Spleen (tissue), 13 donors: ENCODE measurements around the gene SYCE3. TPM values are rescaled to one million over a fixed set of nuclear protein-coding genes. Genes with fewer than 3 reads are reported as not detected.

ENCODE experiments used
- DNase-seq: peaks from one replicate; pipeline ENCODE4 v3.0.0-alpha.2; 2020
- H3K27ac ChIP-seq, 8 donors: fragments of 200-600 bp; sonication (generic) in 7 of 8; 1 replicate in 4 of 8; 2 replicates in 4 of 8; pipeline versions ENCODE4 v1.5.0 to v1.8.0; 2016 to 2021; ENCODE audit warnings: inconsistent platforms in 4 of 8, mild to moderate bottlenecking in 4 of 8, moderate library complexity in 1 of 8
- H3K27me3 ChIP-seq, 7 donors: fragments of 200-600 bp; sonication (generic) in 6 of 7; replicated peaks in 1 of 7; 1 replicate in 4 of 7; 2 replicates in 3 of 7; pipeline versions ENCODE4 v1.5.0 to v1.8.0; 2016 to 2021; ENCODE audit warnings: inconsistent platforms in 3 of 7, mild to moderate bottlenecking in 1 of 7
- H3K36me3 ChIP-seq, 6 donors: fragments of 200-600 bp; sonication (generic) in 5 of 6; 1 replicate in 4 of 6; 2 replicates in 2 of 6; pipeline versions ENCODE4 v1.5.0 to v1.8.0; 2016 to 2021; ENCODE audit warnings: inconsistent platforms in 2 of 6
- H3K4me1 ChIP-seq, 6 donors: fragments of 200-600 bp; sonication (generic) in 5 of 6; 1 replicate in 3 of 6; 2 replicates in 3 of 6; pipeline versions ENCODE4 v1.5.0 to v1.8.0; 2016 to 2021; ENCODE audit warnings: inconsistent platforms in 3 of 6
- H3K4me3 ChIP-seq, 8 donors: fragments of 200-600 bp; sonication (generic) in 7 of 8; 1 replicate in 4 of 8; 2 replicates in 4 of 8; pipeline versions ENCODE4 v1.5.0 to v1.8.0; 2016 to 2021; ENCODE audit warnings: inconsistent platforms in 4 of 8, mild to moderate bottlenecking in 4 of 8, moderate library complexity in 2 of 8
- H3K9me3 ChIP-seq, 8 donors: fragments of 200-600 bp; sonication (generic) in 7 of 8; 1 replicate in 4 of 8; 2 replicates in 4 of 8; pipeline versions ENCODE4 v1.5.0 to v1.8.0; 2016 to 2021; ENCODE audit warnings: inconsistent platforms in 4 of 8
- POLR2A ChIP-seq, 3 donors: fragments of 450-650 bp; IDR thresholded peaks; one replicate each; pipeline ENCODE4 v1.5.1; 2017; ENCODE audit warnings: antibody characterized with exemption in 3 of 3, mild to moderate bottlenecking in 1 of 3
- POLR2AphosphoS5 ChIP-seq, 3 donors: sonication (generic); formaldehyde crosslinking; IDR thresholded peaks; one replicate each; pipeline ENCODE4 v1.5.1; 2017; ENCODE audit warnings: antibody characterized with exemption in 3 of 3
- WGBS, 5 donors: extraction: QIAGEN DNeasy Blood & Tissue Kit in 3 of 5; methylation state at CpG; one replicate each; pipeline versions ENCODE4 v1.1.5 to v1.1.7; 2013 to 2018; 5-methylcytosine and 5-hydroxymethylcytosine counted together
- intact Hi-C: fragments of 100-400 bp; cut with DNase I; formaldehyde crosslinking; loops from one replicate; pipeline ENCODE4 v1.15.0; 2023; ENCODE audit warnings: low total_unique reads
- long read RNA-seq, 2 donors: transcript quantifications; one replicate each; lab custom pipeline, GENCODE V29; 2026
- polyA plus RNA-seq, 3 donors: library from polyadenylated mRNA; stranded (reverse); fragments of 200-250 nt; gene quantifications; one replicate each; pipeline ENCODE4 v1.2.1, GENCODE V29; 2013
- total RNA-seq, 7 donors: library from RNA; depleted of rRNA in 3 of 7; stranded (reverse); fragments of >200 nt in 3 of 7; fragmentation: NEBNext Ultra II Directional in 4 of 7; extraction: Animal tissue kit (Norgen Biotek cat#: 25700) in 4 of 7; gene quantifications; one replicate each; pipeline versions ENCODE4 v1.1.0 to v1.2.1, GENCODE V29; 2016 to 2021
- TF ChIP-seq, protein P1 (sequence below), 11 experiments: fragments of 200-600 bp in 7 of 11; fragments of 450-650 bp in 4 of 11; sonication (generic) in 4 of 11; IDR thresholded peaks in 8 of 11; conservative IDR thresholded peaks in 3 of 11; 1 replicate in 7 of 11; 2 replicates in 4 of 11; pipeline versions ENCODE4 v1.4.0 to v1.8.0; 2016 to 2021; ENCODE audit warnings: antibody characterized with exemption in 11 of 11, inconsistent platforms in 4 of 11, mild to moderate bottlenecking in 1 of 11
- donor health status: healthy with polysubstance abuse.
- donor health status: DM: no; HTN: no; CAD: no; lungs with moderate emphysema.
- donor health status: DM: no; HTN: no; CAD: no.
- donor health status: Bipolar disorder and iron deficiency.
- donor health status: healthy.
- donor health status: DM: no; HTN: no; CAD: no.
- donor health status: DM: yes; HTN: yes; CAD: no.

Gene SYCE3, protein sequence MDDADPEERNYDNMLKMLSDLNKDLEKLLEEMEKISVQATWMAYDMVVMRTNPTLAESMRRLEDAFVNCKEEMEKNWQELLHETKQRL
- total RNA-seq (1 to 10 TPM in 1 of 7 donors, not detected in 6; 3.0 TPM), polyA plus RNA-seq (under 1 TPM in 1 of 3 donors, not detected in 2; 0.50 TPM)
- long read RNA-seq, donor 1: 0 reads
- long read RNA-seq, donor 2: 0 reads

DNA sequence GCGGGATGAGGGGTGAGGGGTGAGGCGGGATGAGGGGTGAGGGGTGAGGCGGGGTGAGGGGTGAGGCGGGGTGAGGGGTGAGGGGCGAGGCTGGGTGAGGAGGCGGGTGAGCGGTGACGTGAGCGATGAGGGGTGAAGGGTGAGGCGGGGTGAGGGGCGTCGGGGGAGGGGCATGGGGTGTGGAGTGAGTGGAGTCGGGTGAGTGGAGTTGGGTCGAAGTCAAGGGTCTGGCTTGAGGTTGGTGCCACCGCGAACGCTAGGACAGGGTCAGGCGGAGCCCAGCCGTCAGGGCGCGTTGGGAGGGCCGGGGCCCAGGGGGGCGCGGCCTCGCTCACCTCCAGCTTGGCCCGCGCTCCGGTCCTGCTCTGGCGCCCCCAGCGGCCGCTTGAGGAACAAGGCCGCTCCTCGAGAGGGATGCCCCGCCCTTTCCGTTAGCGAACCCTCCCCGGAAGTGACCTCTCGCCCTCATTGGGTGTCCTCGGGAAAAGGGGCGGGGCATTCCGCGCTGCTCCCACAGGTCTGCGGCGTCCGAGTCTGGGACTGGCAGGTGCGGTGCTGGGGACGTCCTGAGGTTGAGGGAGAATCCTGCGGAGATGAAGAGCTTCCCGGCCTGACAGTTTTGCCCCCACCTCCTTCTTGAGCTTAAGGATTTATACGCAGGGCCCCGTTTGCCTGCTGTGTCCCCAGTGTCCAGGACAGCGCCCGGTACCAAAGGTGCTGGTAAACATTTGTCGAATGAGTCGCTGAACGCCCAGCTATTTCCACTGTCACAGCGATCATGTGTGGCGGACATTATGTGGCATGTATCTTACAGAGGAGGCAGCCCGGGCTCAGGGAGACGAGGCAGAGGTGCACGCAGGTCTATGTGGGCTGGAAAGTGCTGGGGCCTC is at the start of gene SYCE3:
Gene SYCE3 (minus strand): TSS at position 397 of the 890 bp plus-strand sequence. CDS start 6,514 bp downstream, outside the sequence.
- Histone ChIP-seq H3K36me3 (peaks cover 0 to 6% (median 0%) of the 10 kb centered on the region in 6 donors), H3K27ac (peak within 1 kb of the TSS; percentile 37 to 85 (median 63))
- intact Hi-C loops: no loop called here

DNA sequence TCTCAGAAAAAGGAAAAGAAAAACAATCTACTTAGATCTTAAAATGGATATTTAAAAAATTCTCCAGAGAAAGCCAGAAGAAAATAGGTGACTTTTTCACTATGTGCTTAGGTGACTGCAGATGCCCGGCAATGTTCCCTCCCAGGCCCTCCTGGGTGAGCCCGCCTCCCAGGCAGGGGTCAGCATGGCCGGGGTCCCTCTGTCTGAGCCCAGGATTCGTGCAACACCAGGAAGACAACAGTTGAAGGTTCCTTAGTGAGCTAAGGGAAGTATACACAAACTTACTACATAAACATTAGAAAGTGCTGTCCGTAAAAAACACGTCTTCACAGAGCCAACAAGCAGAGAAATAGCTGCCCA is 49.4 kb upstream of the SYCE3 start:
- Histone ChIP-seq H3K9me3 (no peaks in the 10 kb centered on the region), H3K36me3 (no peaks in the 10 kb centered on the region), H3K4me1 (peaks cover 0 to 8% (median 0%) of the 10 kb centered on the region in 6 donors), H3K4me3 (no peak overlapping the region), H3K27me3 (peaks cover 0 to 56% (median 8%) of the 10 kb centered on the region in 7 donors), H3K27ac (no peak overlapping the region)
- intact Hi-C loops: no loop called here
- no peak for DNase-seq
- TF ChIP-seq POLR2A (IDR thresholded peaks at IDR 0.05): no peak
- no peak for TF ChIP-seq POLR2AphosphoS5 (IDR thresholded peaks at IDR 0.05)
- 52 to 65% (median 62%) methylated on average over 6 of the region's 6 CpGs for WGBS, 5 donors

More for the DNA sequence above, at the start of gene SYCE3:
- WGBS, 5 donors: 1 to 11% (median 5%) methylated on average over 43 to 61 of the region's 61 CpGs
- DNase-seq: peak; percentile 99
- peaks cover 4 to 15% (median 9%) of the 10 kb centered on the region in 6 donors for H3K4me1 ChIP-seq
- H3K27me3 ChIP-seq: no peaks in the 10 kb centered on the region
- peak within 1 kb of the TSS; percentile 38 to 67 (median 55) for H3K4me3 ChIP-seq
- TF ChIP-seq, protein P1, sequence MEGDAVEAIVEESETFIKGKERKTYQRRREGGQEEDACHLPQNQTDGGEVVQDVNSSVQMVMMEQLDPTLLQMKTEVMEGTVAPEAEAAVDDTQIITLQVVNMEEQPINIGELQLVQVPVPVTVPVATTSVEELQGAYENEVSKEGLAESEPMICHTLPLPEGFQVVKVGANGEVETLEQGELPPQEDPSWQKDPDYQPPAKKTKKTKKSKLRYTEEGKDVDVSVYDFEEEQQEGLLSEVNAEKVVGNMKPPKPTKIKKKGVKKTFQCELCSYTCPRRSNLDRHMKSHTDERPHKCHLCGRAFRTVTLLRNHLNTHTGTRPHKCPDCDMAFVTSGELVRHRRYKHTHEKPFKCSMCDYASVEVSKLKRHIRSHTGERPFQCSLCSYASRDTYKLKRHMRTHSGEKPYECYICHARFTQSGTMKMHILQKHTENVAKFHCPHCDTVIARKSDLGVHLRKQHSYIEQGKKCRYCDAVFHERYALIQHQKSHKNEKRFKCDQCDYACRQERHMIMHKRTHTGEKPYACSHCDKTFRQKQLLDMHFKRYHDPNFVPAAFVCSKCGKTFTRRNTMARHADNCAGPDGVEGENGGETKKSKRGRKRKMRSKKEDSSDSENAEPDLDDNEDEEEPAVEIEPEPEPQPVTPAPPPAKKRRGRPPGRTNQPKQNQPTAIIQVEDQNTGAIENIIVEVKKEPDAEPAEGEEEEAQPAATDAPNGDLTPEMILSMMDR (IDR thresholded peaks at IDR 0.05 in 8 of 11, conservative IDR thresholded peaks at IDR 0.05 in 3 of 11): peak; percentile 94 to 100 (median 99)
- no peak for TF ChIP-seq POLR2A (IDR thresholded peaks at IDR 0.05)
- TF ChIP-seq POLR2AphosphoS5 (IDR thresholded peaks at IDR 0.05): peak; percentile 91 to 94 (median 93)
- no peaks in the 10 kb centered on the region for H3K9me3 ChIP-seq

DNA sequence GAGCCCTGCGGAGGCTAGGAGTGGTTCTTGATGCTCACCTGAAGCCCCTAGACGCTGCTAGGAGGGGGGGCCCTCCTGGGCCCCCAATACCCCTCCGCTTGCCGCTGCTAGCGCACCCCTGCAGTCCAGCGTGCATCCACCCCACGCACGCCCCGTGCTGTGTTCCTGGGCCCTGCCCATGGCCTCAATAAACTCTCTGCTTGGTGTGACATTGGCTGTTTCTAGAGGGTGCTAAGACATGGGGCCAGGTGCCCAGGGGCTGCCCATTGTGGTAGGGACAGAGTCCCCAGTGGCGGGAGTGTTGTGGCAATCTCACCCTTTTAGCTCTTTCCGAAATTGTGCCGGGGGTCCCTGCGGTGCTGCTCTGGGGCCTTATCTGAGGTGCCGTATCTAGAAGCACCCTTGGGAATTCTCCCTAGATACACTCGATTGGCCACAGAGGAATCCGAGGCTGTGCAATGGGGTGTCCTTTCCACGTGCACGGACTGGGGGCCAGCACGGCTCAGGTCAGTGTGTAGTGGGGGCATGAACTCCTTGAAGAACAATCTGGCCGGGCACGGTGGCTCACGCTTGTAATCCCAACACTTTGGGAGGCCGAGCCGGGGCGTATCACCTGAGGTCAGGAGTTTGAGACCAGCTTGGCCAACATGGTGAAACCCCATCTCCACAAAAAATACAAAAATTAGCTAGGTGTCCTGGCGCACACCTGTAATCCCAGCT is 48.8 kb upstream of the SYCE3 start:
- WGBS, 5 donors: 89 to 95% (median 93%) methylated on average over 24 to 26 of the region's 26 CpGs

DNA sequence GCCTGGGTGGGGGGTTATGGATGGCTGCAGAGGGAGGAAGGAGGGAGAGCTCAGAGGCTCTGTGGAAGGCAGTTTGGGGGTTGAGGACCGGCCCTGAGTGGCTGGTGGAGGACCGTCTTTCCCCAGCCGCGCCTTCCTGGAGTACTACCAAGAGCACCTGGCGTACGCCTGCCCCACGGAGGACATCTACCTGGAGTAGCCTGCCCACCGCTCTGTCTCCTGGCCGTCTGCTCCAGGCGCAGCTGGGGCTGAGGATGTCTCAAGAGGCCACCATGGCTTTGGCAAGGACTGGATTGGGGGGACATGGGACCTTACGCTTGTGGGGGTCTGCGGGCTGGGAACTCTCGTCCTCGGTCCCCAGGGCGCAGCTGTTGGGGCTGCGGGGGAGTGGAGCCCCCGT is 47.9 kb upstream of the SYCE3 start:
- no peak overlapping the region for H3K4me3 ChIP-seq
- no peaks in the 10 kb centered on the region for H3K9me3 ChIP-seq
- DNase-seq: peak; percentile 59
- H3K27me3 ChIP-seq: peaks cover 0 to 72% (median 8%) of the 10 kb centered on the region in 7 donors
- H3K4me1 ChIP-seq: peaks cover 0 to 8% (median 0%) of the 10 kb centered on the region in 6 donors
- H3K27ac ChIP-seq: no peak overlapping the region
- WGBS, 5 donors: 88 to 97% (median 90%) methylated on average over 6 to 17 of the region's 17 CpGs
- intact Hi-C loops: no loop called here
- no peaks in the 10 kb centered on the region for H3K36me3 ChIP-seq
- TF ChIP-seq POLR2AphosphoS5 (IDR thresholded peaks at IDR 0.05): no peak
- TF ChIP-seq, protein P1 (IDR thresholded peaks at IDR 0.05 in 8 of 11, conservative IDR thresholded peaks at IDR 0.05 in 3 of 11): no peak

More for the DNA sequence above, 48.8 kb upstream of the SYCE3 start:
- H3K27me3 ChIP-seq: peaks cover 0 to 63% (median 8%) of the 10 kb centered on the region in 7 donors
- DNase-seq: peak; percentile 53
- TF ChIP-seq POLR2AphosphoS5 (IDR thresholded peaks at IDR 0.05): no peak
- TF ChIP-seq POLR2A (IDR thresholded peaks at IDR 0.05): no peak
- TF ChIP-seq, protein P1 (IDR thresholded peaks at IDR 0.05 in 8 of 11, conservative IDR thresholded peaks at IDR 0.05 in 3 of 11): no peak
- intact Hi-C loops: no loop called here
- H3K4me1 ChIP-seq: peaks cover 0 to 8% (median 0%) of the 10 kb centered on the region in 6 donors
- H3K36me3 ChIP-seq: no peaks in the 10 kb centered on the region
- H3K27ac ChIP-seq: no peak overlapping the region
- no peak overlapping the region for H3K4me3 ChIP-seq
- no peaks in the 10 kb centered on the region for H3K9me3 ChIP-seq
